Mucosa of descending colon (tissue), 3 donors: Measurements from ENCODE around the gene CCDC54. TPM values are rescaled to one million over a fixed set of nuclear protein-coding genes. Genes with fewer than 3 reads are reported as not detected.

Experiments used
- ATAC-seq: fragments of 200-7000 bp; cut with Tn5 transposase; one replicate; pipeline ENCODE4 v1.9.1; 2020; ENCODE audit warnings: mild to moderate bottlenecking, moderate library complexity
- DNase-seq, 3 donors: peaks; one replicate each; pipeline ENCODE4 v3.0.0-alpha.2; 2020
- H3K36me3 ChIP-seq: fragments of 200-600 bp; one replicate; pipeline ENCODE4 v1.8.0; 2021; ENCODE audit warnings: low read depth, mild to moderate bottlenecking
- H3K4me1 ChIP-seq: fragments of 200-600 bp; one replicate; pipeline ENCODE4 v1.8.0; 2021; ENCODE audit warnings: low read depth, mild to moderate bottlenecking
- H3K4me3 ChIP-seq: fragments of 200-600 bp; one replicate; pipeline ENCODE4 v1.8.0; 2021; ENCODE audit warnings: mild to moderate bottlenecking
- H3K9me3 ChIP-seq: fragments of 200-600 bp; one replicate; pipeline ENCODE4 v1.8.0; 2021; ENCODE audit warnings: mild to moderate bottlenecking
- CTCF ChIP-seq: fragments of 200-600 bp; IDR thresholded peaks from one replicate; pipeline ENCODE4 v1.8.0; 2022; ENCODE audit warnings: antibody characterized with exemption, mild to moderate bottlenecking
- intact Hi-C, 2 donors: fragments of 100-400 bp; cut with DNase I in 1 of 2; cut with micrococcal nuclease in 1 of 2; formaldehyde crosslinking; loops; one replicate each; pipeline versions ENCODE4 v1.11.0 to v1.11.1; 2022; cut with DNase I, micrococcal nuclease
- total RNA-seq, 3 donors: library from RNA; stranded (reverse); fragmentation: NEBNext Ultra II Directional in 2 of 3; extraction: Animal tissue kit (Norgen Biotek cat#: 25700) in 2 of 3; gene quantifications; one replicate each; pipeline versions ENCODE4 v1.2.1 to v1.2.4, GENCODE V29; 2021 to 2023
- donor health status: DM: no; HTN: no; CAD: no; lungs with moderate emphysema.
- donor health status: DM: no; HTN: no; CAD: no.
- donor health status: DM: no; HTN: yes; CAD: no.

The CCDC54 gene
- total RNA-seq, 3 donors from 2014 or later = not detected

DNA sequence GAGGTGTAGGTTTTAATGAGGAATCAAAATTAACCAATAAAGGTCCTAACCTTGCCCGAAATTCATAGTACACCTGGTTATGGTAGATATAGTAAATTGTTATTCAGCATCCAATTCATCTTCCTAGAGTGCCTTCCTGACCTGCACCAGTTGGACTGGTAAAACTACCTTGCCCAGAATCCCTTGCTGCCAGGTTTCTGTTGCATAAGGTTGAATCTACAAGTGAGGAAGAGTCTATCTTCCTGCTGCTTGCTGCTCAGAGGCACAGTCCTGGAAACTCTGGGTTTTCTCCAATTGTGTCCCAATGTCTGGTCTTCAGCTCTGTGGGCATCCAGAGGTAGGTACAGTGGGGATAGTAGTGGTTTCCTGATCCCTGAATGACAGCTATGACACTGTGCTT, 17.3 kb downstream of the CCDC54 start:
- TF ChIP-seq CTCF = no peak
- Histone ChIP-seq H3K9me3 (no peaks in the 10 kb centered on the region), H3K36me3 (no peaks in the 10 kb centered on the region), H3K4me3 (no peak overlapping the region), H3K4me1 (no peaks in the 10 kb centered on the region)
- intact Hi-C loops = no loop called here
- ATAC-seq (no peak), DNase-seq (no peak)

- no peak for ATAC-seq
- Histone ChIP-seq H3K4me1 (no peaks in the 10 kb centered on the region), H3K9me3 (no peaks in the 10 kb centered on the region), H3K4me3 (no peak overlapping the region), H3K36me3 (no peaks in the 10 kb centered on the region)
- no peak for DNase-seq
- intact Hi-C loops = no loop called here
- no peak for TF ChIP-seq CTCF
Observed at GRCh38 chr3:107395066-107395465, 17.8 kb downstream of the CCDC54 start.

DNA sequence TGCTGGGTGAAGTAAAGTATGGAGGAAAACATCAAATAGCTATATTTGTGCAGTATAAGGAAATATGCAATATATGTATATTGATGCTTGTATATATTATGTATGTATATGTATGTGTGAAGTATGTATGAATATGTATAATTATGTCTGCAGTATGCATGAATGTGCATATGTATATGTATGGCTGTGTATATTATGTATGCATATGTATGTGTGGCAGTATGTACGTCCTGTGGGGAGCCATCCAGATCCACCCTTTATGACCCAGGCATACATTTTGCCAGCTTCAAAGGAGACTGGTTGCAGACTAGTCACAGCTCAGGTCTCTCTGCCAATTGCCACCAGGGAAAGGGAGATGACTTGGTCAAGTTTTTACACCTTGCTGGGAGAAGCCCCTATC, 24.1 kb downstream of the CCDC54 start:
- H3K9me3 ChIP-seq = no peaks in the 10 kb centered on the region
- no peak for DNase-seq
- H3K4me1 ChIP-seq = no peaks in the 10 kb centered on the region
- intact Hi-C loops = no loop called here
- no peak overlapping the region for H3K4me3 ChIP-seq
- no peaks in the 10 kb centered on the region for H3K36me3 ChIP-seq
- no peak for TF ChIP-seq CTCF
- no peak for ATAC-seq

DNA sequence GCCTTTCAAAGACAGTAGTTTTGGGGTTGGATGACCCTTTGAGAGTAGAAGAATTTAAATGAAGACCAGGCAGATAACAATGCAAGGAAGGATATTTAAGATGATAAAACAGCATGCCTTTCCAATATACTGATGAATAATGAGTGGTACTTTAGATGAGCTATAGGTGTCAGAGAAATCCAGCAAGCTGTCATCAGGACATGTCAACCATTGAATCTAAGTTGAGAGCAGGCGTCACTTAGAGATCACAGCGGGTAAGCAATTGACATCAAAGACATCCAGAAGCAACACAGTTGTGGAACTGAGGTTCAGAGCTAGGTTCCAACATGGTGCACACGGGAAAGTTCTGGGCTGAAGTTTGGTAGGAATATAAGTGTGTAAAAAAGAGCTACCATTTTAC, 25.0 kb downstream of the CCDC54 start:
- no peaks in the 10 kb centered on the region for H3K9me3 ChIP-seq
- H3K4me1 ChIP-seq = no peaks in the 10 kb centered on the region
- TF ChIP-seq CTCF = no peak
- no peaks in the 10 kb centered on the region for H3K36me3 ChIP-seq
- intact Hi-C loops = no loop called here
- ATAC-seq (no peak), DNase-seq (no peak)
- no peak overlapping the region for H3K4me3 ChIP-seq

DNA sequence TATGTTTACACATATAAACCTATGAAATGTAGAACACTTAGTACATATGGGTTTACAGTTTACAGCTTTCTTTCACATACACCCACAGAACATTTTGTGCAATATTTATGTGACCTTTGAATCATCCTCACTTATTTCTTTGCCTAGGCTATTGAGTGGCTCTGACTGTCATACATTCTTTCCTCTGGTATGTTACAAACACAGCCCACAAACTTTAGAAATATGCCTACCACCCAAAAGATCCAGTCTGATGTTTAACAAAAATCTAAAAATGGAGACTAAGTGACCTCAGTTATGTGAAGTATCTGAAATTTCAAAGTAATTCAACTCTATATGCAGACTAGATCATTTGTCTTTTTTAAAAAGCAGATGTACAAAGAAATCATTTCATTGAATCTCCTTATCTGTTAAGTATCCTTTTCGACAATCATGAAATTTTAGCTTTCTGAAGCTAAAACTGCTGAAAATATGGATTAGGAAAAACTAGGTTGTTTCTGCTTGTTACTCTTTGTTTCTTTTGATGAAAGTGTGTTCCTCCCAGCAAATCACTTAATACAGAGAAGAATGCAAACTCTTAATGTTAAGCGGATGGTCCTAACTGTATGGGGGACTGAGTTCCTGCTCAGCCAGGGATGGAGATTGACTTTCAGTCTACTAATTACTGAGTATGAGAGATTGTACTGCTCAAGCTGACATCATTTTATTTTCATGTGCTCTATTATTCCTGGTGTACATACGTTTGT, 27.7 kb downstream of the CCDC54 start:
- H3K36me3 ChIP-seq = no peaks in the 10 kb centered on the region
- intact Hi-C loops = no loop called here
- no peak overlapping the region for H3K4me3 ChIP-seq
- DNase-seq (no peak), ATAC-seq (no peak)
- no peaks in the 10 kb centered on the region for H3K4me1 ChIP-seq
- TF ChIP-seq CTCF = no peak
- peaks cover 8% of the 10 kb centered on the region for H3K9me3 ChIP-seq

GRCh38 chr3:107407355-107407754, 30.1 kb downstream of the CCDC54 start:
- DNase-seq = no peak

More at GRCh38 chr3:107407355-107407754, 30.1 kb downstream of the CCDC54 start:
- H3K4me3 ChIP-seq = no peak overlapping the region
- intact Hi-C loops = no loop called here
- no peak for ATAC-seq
- H3K36me3 ChIP-seq = no peaks in the 10 kb centered on the region
- H3K9me3 ChIP-seq = peaks cover 10% of the 10 kb centered on the region
- no peaks in the 10 kb centered on the region for H3K4me1 ChIP-seq
- no peak for TF ChIP-seq CTCF
